Measurements from ENCODE around the gene ZNF467. TPM values are rescaled to one million over a fixed set of nuclear protein-coding genes. Genes with fewer than 3 reads are reported as not detected.

The ZNF467 gene
- total RNA-seq, 1 donor from 2014 or later: 9.7 TPM

GRCh38 chr7:149750122-149750845, 23.1 kb downstream of the ZNF467 start:
- no peak for DNase-seq (ENCODE audit: low spot score)

GRCh38 chr7:149748076-149748874, 25.1 kb downstream of the ZNF467 start:
- no peak for DNase-seq (ENCODE audit: low spot score)

- DNase-seq (ENCODE audit: low spot score): no peak
These were observed 29.7 kb downstream of the ZNF467 start for GRCh38 chr7:149743476-149744255.

GRCh38 chr7:149742075-149742701, 31.2 kb downstream of the ZNF467 start:
- peak; percentile 74 for DNase-seq (ENCODE audit: low spot score)

GRCh38 chr7:149741629-149742028, 31.8 kb downstream of the ZNF467 start:
- DNase-seq (ENCODE audit: low spot score): no peak

- no peak for DNase-seq (ENCODE audit: low spot score)
These were observed 36.7 kb downstream of the ZNF467 start for GRCh38 chr7:149736478-149737360.

GRCh38 chr7:149735779-149736477, 37.5 kb downstream of the ZNF467 start:
- no peak for DNase-seq (ENCODE audit: low spot score)

DNA sequence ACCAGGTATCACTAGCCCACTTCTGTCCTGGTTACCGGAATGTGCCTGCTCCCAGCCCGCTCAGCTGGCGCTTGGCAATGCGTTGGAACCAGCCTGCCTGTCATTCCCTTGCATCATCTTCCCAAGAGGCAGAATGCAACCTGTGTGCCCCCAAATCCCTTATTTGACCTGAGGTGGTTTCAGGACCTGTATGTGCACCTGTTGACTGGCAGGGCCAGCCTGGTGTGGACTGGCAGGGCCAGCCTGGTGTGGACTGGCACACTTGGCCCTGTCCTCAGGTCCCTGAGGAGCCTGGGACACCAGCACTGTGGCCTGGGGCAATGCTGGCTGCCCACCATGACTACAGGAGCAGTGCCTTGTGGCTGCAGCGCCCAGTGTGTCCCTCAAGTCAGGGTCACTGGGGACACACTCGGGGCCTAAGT, 38.2 kb downstream of the ZNF467 start:
- DNase-seq (ENCODE audit: low spot score): no peak

GRCh38 chr7:149734791-149735075, 38.7 kb downstream of the ZNF467 start:
- DNase-seq (ENCODE audit: low spot score): no peak

DNA sequence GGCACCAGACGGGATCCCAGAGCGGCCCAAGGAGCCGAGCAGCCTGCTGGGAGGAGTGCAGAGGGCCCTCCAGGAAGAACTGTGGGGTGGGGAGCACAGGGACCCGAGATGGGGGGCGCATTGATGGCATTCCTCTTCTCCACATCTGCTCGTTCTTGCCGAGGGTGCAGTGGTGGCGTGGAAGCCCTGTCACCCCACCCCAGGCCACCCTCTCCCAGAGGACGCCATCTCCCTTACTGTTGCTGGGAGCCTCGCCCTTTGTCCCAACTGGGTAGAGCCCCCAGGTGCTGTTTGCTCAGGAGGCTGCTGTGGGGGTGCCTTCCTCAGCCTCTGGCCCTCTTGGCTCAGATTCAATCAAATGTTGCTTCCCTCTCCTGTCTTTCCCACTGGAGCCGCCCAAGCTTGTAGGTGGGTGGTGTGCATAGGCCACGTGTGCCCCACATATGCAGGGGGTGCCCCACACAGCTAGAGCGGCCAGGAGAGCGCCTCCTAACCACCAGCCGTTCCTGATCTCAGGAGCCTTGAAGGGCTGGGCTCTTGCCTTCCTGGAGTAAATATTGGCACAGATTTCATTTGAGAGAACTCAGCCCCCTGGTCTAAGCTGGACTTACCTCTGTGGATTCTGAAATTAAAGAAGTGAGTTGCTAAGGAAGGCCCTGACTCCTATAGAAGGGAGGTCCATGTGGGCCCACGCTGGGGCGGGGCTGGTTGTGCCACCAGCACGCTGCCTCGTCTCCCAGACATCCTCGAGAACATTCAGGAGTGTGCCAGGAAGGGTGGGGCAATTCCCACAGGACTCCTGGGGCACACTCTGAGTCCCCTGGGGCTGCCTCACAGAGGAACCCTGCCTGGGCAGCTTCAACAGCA, 39.2 kb downstream of the ZNF467 start:
- no peak for DNase-seq (ENCODE audit: low spot score)

DNA sequence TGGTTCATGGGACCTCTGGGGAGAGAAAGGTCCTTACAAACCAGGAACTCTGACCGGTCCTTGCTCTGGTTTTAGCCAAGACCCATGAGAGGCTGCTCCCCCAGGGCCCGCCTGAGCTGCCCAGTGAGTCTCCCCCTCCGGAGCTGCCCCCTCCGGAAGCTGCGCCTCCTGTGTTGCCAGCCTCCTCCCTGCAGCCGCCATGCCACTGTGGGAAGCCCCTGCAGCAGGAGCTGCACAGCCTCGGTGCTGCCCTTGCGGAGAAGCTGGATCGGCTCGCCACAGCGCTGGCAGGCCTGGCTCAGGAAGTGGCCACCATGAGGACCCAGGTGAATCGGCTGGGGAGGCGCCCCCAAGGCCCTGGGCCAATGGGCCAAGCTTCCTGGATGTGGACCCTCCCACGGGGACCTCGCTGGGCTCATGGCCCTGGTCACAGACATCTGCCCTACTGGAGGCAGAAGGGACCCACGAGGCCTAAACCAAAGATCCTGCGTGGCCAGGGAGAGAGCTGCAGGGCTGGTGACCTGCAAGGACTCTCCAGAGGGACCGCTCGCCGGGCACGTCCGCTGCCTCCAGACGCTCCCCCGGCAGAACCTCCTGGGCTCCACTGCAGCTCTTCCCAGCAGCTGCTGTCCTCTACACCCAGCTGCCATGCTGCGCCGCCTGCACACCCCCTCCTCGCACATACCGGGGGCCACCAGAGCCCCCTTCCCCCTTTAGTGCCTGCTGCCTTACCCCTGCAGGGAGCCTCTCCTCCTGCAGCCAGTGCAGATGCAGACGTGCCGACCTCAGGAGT, 40.1 kb downstream of the ZNF467 start:
- DNase-seq (ENCODE audit: low spot score): no peak

DNA sequence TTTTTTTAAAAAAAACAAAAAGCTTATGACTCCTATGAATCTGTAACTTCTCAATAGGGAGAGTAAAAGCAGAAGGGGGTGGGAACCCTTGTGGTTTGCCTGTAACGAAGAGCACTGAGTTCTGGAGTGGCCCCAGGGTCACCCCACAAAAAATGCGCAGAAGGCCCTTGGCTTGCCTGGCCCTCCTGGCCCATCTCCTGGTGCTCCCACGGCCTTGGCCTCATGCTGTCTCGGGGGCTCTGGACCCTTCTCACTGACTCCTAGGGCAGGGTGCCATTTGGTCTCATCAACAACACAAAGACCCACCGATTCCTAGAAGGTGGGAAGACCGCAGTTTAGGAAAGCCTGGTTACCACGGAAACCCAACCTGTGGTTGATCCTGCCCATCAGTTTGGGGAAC, 40.8 kb downstream of the ZNF467 start:
- DNase-seq (ENCODE audit: low spot score): no peak

GRCh38 chr7:149732111-149732561, 41.3 kb downstream of the ZNF467 start:
- DNase-seq (ENCODE audit: low spot score): no peak

DNA sequence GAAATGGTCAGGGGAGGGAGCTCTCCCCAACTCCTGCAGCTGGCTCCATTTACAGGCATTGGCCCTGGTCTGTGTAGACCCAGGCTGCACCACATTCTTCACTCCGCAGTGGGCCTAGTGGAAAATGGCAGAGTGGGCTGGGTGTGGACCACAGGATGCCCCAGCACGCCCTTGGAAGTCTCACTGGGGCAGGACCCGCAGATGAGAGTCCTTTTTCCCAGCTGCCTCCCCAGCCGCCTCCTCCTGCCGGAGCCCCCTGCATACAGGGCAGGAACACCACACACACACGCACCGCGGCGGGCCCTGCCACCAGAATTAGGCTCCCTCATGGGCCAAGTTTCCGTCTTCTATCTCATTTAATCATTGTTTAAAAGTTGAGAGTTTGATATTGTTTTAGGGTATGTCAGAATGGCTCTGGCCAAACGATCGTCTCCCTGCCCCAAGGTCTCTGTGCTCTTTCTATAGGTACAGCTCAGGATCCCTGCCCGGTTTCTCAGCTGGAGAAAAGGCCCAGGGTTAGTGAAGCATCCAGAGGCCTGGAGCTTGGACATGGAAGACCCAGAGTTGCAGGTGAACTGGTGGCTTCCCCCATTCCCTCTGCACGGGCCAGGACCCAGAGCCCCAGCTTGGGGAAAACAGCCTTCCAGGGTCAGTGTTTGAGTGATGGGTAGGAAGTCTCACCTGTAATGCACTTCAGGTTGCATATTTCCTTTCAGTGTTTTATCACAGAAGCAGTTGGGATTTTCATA, 42.0 kb downstream of the ZNF467 start:
- DNase-seq (ENCODE audit: low spot score): no peak

- no peak for DNase-seq (ENCODE audit: low spot score)
These were observed 43.2 kb downstream of the ZNF467 start for GRCh38 chr7:149729983-149730801.

GRCh38 chr7:149729586-149729982, 43.8 kb downstream of the ZNF467 start:
- DNase-seq (ENCODE audit: low spot score): no peak

Data from ureter (tissue), 1 donor.